Liver (tissue), 9 donors: ENCODE results near the gene ANP32A. TPM values are rescaled to one million over a fixed set of nuclear protein-coding genes. Genes with fewer than 3 reads are reported as not detected.

Experiments
- DNase-seq: peaks from one replicate; pipeline ENCODE4 v3.0.0-alpha.2; 2017; ENCODE audit warnings: low spot score
- H3K27ac ChIP-seq, 2 donors: one replicate each; pipeline ENCODE4 v1.7.0; 2013; ENCODE audit warnings: inconsistent platforms in 2 of 2, low read length in 2 of 2, control low read depth in 1 of 2, low read depth in 1 of 2, mild to moderate bottlenecking in 1 of 2
- H3K27me3 ChIP-seq, 4 donors: one replicate each; pipeline versions ENCODE4 v1.6.1 to v1.7.0; 2013; ENCODE audit warnings: low read length in 3 of 4, inconsistent platforms in 1 of 4, mild to moderate bottlenecking in 1 of 4, moderate library complexity in 1 of 4; ENCODE audit not compliant: control insufficient read depth in 4 of 4, insufficient read depth in 4 of 4
- H3K36me3 ChIP-seq, 4 donors: one replicate each; pipeline versions ENCODE4 v1.6.1 to v1.7.0; 2013; ENCODE audit warnings: low read length in 3 of 4, mild to moderate bottlenecking in 3 of 4, low read depth in 1 of 4, moderate library complexity in 1 of 4; ENCODE audit not compliant: control insufficient read depth in 4 of 4, insufficient read depth in 3 of 4
- H3K4me1 ChIP-seq, 4 donors: one replicate each; pipeline versions ENCODE4 v1.6.1 to v1.7.0; 2013; ENCODE audit warnings: low read length in 3 of 4, mild to moderate bottlenecking in 3 of 4, moderate library complexity in 1 of 4; ENCODE audit not compliant: control insufficient read depth in 4 of 4, insufficient read depth in 4 of 4
- H3K4me3 ChIP-seq, 3 donors: one replicate each; pipeline versions ENCODE4 v1.6.1 to v1.7.0; 2013; ENCODE audit warnings: low read length in 3 of 3, control low read depth in 1 of 3, low read depth in 1 of 3, mild to moderate bottlenecking in 1 of 3
- H3K9ac ChIP-seq, 2 donors: one replicate each; pipeline ENCODE4 v1.7.0; 2013; ENCODE audit warnings: low read length in 2 of 2, mild to moderate bottlenecking in 2 of 2, moderate library complexity in 2 of 2, control low read depth in 1 of 2, low read depth in 1 of 2
- H3K9me3 ChIP-seq, 4 donors: one replicate each; pipeline versions ENCODE4 v1.6.1 to v1.7.0; 2013; ENCODE audit warnings: low read length in 3 of 4; ENCODE audit not compliant: control insufficient read depth in 4 of 4
- ATF3 ChIP-seq: IDR thresholded peaks from 2 replicates; pipeline ENCODE4 v1.6.1; 2016; ENCODE audit warnings: antibody characterized with exemption
- CTCF ChIP-seq: fragments of 150-350 bp; IDR thresholded peaks from 2 replicates; pipeline ENCODE4 v1.5.1; 2017; ENCODE audit warnings: improper control_type of control experiment, low read depth, low read length; ENCODE audit not compliant: missing input control
- FOXA1 ChIP-seq: IDR thresholded peaks from 2 replicates; pipeline ENCODE4 v1.6.1; 2016; ENCODE audit warnings: antibody characterized with exemption
- GABPA ChIP-seq, 2 donors: IDR thresholded peaks in 1 of 2; conservative IDR thresholded peaks in 1 of 2; 2 replicates each; pipeline ENCODE4 v1.6.1; 2016; ENCODE audit warnings: antibody characterized with exemption in 2 of 2, mild to moderate bottlenecking in 1 of 2, moderate library complexity in 1 of 2
- HNF4A ChIP-seq, 2 donors: conservative IDR thresholded peaks; 2 replicates each; pipeline ENCODE4 v1.6.1; 2016; ENCODE audit warnings: antibody characterized with exemption in 2 of 2, mild to moderate bottlenecking in 2 of 2
- HNF4G ChIP-seq: IDR thresholded peaks from 2 replicates; pipeline ENCODE4 v1.6.1; 2016; ENCODE audit warnings: antibody characterized with exemption
- JUND ChIP-seq, 2 donors: IDR thresholded peaks; 2 replicates each; pipeline ENCODE4 v1.6.1; 2016; ENCODE audit warnings: antibody characterized with exemption in 2 of 2
- MAX ChIP-seq: IDR thresholded peaks from 2 replicates; pipeline ENCODE4 v1.6.1; 2016; ENCODE audit warnings: antibody characterized with exemption
- NR2F2 ChIP-seq: IDR thresholded peaks from 2 replicates; pipeline ENCODE4 v1.6.1; 2016; ENCODE audit warnings: antibody characterized with exemption
- RAD21 ChIP-seq, 2 donors: IDR thresholded peaks; 2 replicates each; pipeline ENCODE4 v1.6.1; 2016; ENCODE audit warnings: antibody characterized with exemption in 2 of 2, mild to moderate bottlenecking in 2 of 2
- REST ChIP-seq: IDR thresholded peaks from 2 replicates; pipeline ENCODE4 v1.6.1; 2016; ENCODE audit warnings: antibody characterized with exemption, mild to moderate bottlenecking
- RXRA ChIP-seq, 2 donors: IDR thresholded peaks; 2 replicates each; pipeline ENCODE4 v1.6.1; 2017 to 2018; ENCODE audit warnings: antibody characterized with exemption in 2 of 2, mild to moderate bottlenecking in 1 of 2
- SP1 ChIP-seq: IDR thresholded peaks from 2 replicates; pipeline ENCODE4 v1.6.1; 2018; ENCODE audit warnings: antibody characterized with exemption, mild to moderate bottlenecking
- WGBS: extraction: QIAGEN DNeasy Blood & Tissue Kit; methylation state at CpG from one replicate; pipeline ENCODE4 v1.1.7; 2013; 5-methylcytosine and 5-hydroxymethylcytosine counted together
- polyA plus RNA-seq, 2 donors: library from polyadenylated mRNA; stranded (reverse) in 1 of 2; unstranded in 1 of 2; fragments of 200-250 nt in 1 of 2; fragments of >200 nt in 1 of 2; fragmentation: Nextera tagmentation in 1 of 2; extraction: Ambion mirVana in 1 of 2; gene quantifications; one replicate each; pipeline versions ENCODE4 v1.2.1 to v1.2.3, GENCODE V29; 2013 to 2015
- total RNA-seq, 2 donors: library from RNA; depleted of rRNA; stranded (reverse); fragments of >200 nt; gene quantifications; one replicate each; pipeline ENCODE4 v1.2.3, GENCODE V29; 2014
- donor health status: healthy.
- donor health status: healthy.
- donor health status: healthy.
- donor health status: healthy.
- donor health status: healthy.

The ANP32A gene
- total and polyA plus RNA-seq, 4 donors: 30.5 to 60.4 (median 39.4) TPM

DNA sequence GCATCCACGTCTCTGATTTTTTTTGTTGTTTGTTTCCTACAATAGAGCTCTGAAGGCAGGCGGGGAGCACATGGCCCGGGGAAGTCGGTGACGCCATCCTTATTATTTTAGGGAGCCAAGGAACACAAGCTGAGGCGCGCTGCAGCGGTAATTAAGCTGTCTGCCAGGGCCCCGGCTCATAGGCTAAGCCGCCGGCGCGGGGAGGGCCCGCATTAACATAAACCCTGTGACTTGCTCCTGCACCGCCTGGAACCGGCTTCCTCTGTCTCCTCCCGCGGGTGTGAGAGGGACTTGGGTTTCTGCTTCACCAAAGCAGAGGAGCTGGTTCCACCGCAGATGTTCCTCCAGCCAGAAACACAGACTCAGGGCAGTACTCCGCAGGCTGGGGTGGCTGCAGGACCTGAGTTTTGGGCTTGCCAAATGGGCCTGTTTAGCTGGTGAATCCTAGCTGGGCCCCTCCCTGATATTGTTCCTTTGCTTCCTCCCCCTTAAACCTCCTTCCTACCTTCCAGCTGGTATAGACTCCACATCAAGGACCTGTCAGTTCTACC is 25.3 kb downstream of the ANP32A start:
- Histone ChIP-seq H3K9me3 (no peaks in the 10 kb centered on the region), H3K4me1 (peaks cover 16 to 48% (median 36%) of the 10 kb centered on the region in 4 donors), H3K27ac (peak overlapping the region; percentile 45 to 50), H3K36me3 (no peaks in the 10 kb centered on the region), H3K9ac (no peak overlapping the region), H3K27me3 (no peaks in the 10 kb centered on the region), H3K4me3 (no peak overlapping the region)
- WGBS: 24% methylated on average over 20 of the region's 20 CpGs
- DNase-seq: peak; percentile 60
- TF ChIP-seq MAX (peak; percentile 4), REST (peak; percentile 6), HNF4A (conservative IDR thresholded peaks at IDR 0.05) (no peak)

GRCh38 chr15:68794863-68795262 is 25.8 kb downstream of the ANP32A start:
- Histone ChIP-seq H3K9ac (no peak overlapping the region), H3K36me3 (no peaks in the 10 kb centered on the region), H3K4me3 (no peak overlapping the region), H3K27me3 (no peaks in the 10 kb centered on the region), H3K27ac (peak overlapping the region; percentile 45 to 50), H3K9me3 (no peaks in the 10 kb centered on the region), H3K4me1 (peaks cover 16 to 50% (median 38%) of the 10 kb centered on the region in 4 donors)
- 7% methylated on average over 5 of the region's 5 CpGs for WGBS
- DNase-seq: no peak
- TF ChIP-seq GABPA (IDR thresholded peaks at IDR 0.05 in 1 of 2, conservative IDR thresholded peaks at IDR 0.05 in 1 of 2): no peak
- TF ChIP-seq JUND (IDR thresholded peaks at IDR 0.05): no peak
- peak; percentile 42 for TF ChIP-seq SP1
- TF ChIP-seq RAD21 (IDR thresholded peaks at IDR 0.05): peak in 1 of 2 donors; percentile 37
- TF ChIP-seq HNF4A (conservative IDR thresholded peaks at IDR 0.05): peak; percentile 90 to 96
- TF ChIP-seq ATF3: no peak
- no peak for TF ChIP-seq NR2F2
- TF ChIP-seq MAX: no peak
- TF ChIP-seq FOXA1: no peak
- peak; percentile 81 for TF ChIP-seq HNF4G
- peak in 1 of 2 donors; percentile 43 for TF ChIP-seq RXRA (IDR thresholded peaks at IDR 0.05)
- peak; percentile 9 for TF ChIP-seq CTCF
